Vagina (tissue), 2 donors: ENCODE data around the gene MS4A6E.

Source experiments
- CTCF ChIP-seq, 3 experiments: fragments of 450-650 bp in 2 of 3; fragments of 200-600 bp in 1 of 3; sonication (generic) in 1 of 3; IDR thresholded peaks; one replicate each; pipeline ENCODE4 v1.5.1; 2017 to 2019; ENCODE audit warnings: antibody characterized with exemption in 3 of 3, mild to moderate bottlenecking in 2 of 3, moderate library complexity in 2 of 3
- POLR2A ChIP-seq, 2 donors: fragments of 450-650 bp; IDR thresholded peaks; one replicate each; pipeline ENCODE4 v1.6.1; 2017; ENCODE audit warnings: antibody characterized with exemption in 2 of 2, mild to moderate bottlenecking in 2 of 2, moderate library complexity in 2 of 2

DNA sequence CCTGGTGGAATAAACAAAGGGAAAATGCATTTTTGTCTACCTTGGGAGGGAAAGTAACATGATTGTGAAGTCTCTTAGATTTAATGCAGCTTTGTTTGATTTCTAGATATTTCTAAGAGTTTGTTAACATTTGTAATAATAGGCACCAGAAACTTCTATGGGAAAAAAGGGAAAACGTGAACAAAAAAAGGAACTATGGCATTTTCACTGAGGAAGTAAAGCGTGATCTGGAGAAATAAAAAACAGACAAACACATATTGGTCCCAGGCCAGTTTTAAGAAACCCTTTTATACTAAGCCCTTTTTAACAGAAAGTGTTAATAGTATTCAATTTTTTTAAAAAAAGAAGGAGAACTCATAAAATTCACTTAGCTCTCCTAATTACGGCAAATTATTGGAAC lies 44.3 kb downstream of the MS4A6E start:
- TF ChIP-seq CTCF (IDR thresholded peaks at IDR 0.05) (no peak), POLR2A (IDR thresholded peaks at IDR 0.05) (no peak)
